ENCODE measurements around the gene NGLY1. TPM values are rescaled to one million over a fixed set of nuclear protein-coding genes. Genes with fewer than 3 reads are reported as not detected.

The NGLY1 gene
- polyA plus RNA-seq, 1 donor, result 36.4 TPM

GRCh38 chr3:25707268-25707926 lies 75.8 kb downstream of the NGLY1 start:
- DNase-seq, result no peak

- no peak for DNase-seq
These were observed 77.0 kb downstream of the NGLY1 start for GRCh38 chr3:25706213-25706612.

- DNase-seq, result no peak
These were observed 85.7 kb downstream of the NGLY1 start for GRCh38 chr3:25697553-25697952.

- DNase-seq, result no peak
These were observed 87.4 kb downstream of the NGLY1 start for GRCh38 chr3:25695731-25696420.

GRCh38 chr3:25693238-25693637 lies 90.0 kb downstream of the NGLY1 start:
- DNase-seq, result no peak

GRCh38 chr3:25692341-25692740 lies 90.9 kb downstream of the NGLY1 start:
- peak; percentile 13 for DNase-seq

GRCh38 chr3:25690768-25691533 lies 92.3 kb downstream of the NGLY1 start:
- DNase-seq, result no peak

- no peak for DNase-seq
These were observed 94.0 kb downstream of the NGLY1 start for GRCh38 chr3:25689226-25689625.

- DNase-seq, result no peak
These were observed 95.5 kb downstream of the NGLY1 start for GRCh38 chr3:25687742-25688141.

GRCh38 chr3:25686766-25687165 lies 96.5 kb downstream of the NGLY1 start:
- DNase-seq, result no peak

GRCh38 chr3:25683882-25684281 lies 99.4 kb downstream of the NGLY1 start:
- DNase-seq, result no peak

GRCh38 chr3:25683410-25683809 lies 99.8 kb downstream of the NGLY1 start:
- DNase-seq, result no peak

GRCh38 chr3:25679642-25680302 lies 103.5 kb downstream of the NGLY1 start:
- no peak for DNase-seq

GRCh38 chr3:25679166-25679565 lies 104.1 kb downstream of the NGLY1 start:
- no peak for DNase-seq

GRCh38 chr3:25678581-25678980 lies 104.7 kb downstream of the NGLY1 start:
- no peak for DNase-seq

GRCh38 chr3:25677121-25677520 lies 106.1 kb downstream of the NGLY1 start:
- no peak for DNase-seq

GRCh38 chr3:25674670-25675069 lies 108.6 kb downstream of the NGLY1 start:
- no peak for DNase-seq

GRCh38 chr3:25673738-25674298 lies 109.4 kb downstream of the NGLY1 start:
- DNase-seq, result no peak

Measured in hindlimb muscle (tissue), 1 donor.